Omental fat pad (tissue), 4 donors: ENCODE data around the gene TMEM145. TPM values are rescaled to one million over a fixed set of nuclear protein-coding genes. Genes with fewer than 3 reads are reported as not detected.

ENCODE experiments used
- ATAC-seq: fragments of 150-250 bp; one replicate; pipeline ENCODE4 v1.9.1; 2016; ENCODE audit warnings: mild to moderate bottlenecking, moderate library complexity; ENCODE audit not compliant: low FRiP score
- DNase-seq: peaks from one replicate; pipeline ENCODE4 v3.0.0-alpha.2; 2019; ENCODE audit warnings: low spot score
- total RNA-seq, 4 donors: library from RNA; depleted of rRNA; stranded (reverse); fragments of >200 nt; gene quantifications; one replicate each; pipeline ENCODE4 v1.1.0, GENCODE V29; 2016
- TF ChIP-seq, protein P1 (sequence below), 3 donors: fragments of 450-650 bp; IDR thresholded peaks; one replicate each; pipeline ENCODE4 v1.5.1; 2016 to 2017; ENCODE audit warnings: antibody characterized with exemption in 3 of 3, mild to moderate bottlenecking in 3 of 3, moderate library complexity in 2 of 3

Gene TMEM145
- total RNA-seq, 4 donors from 2014 or later = 0.24 to 1.9 TPM; not detected in 2

- TF ChIP-seq, protein P1, sequence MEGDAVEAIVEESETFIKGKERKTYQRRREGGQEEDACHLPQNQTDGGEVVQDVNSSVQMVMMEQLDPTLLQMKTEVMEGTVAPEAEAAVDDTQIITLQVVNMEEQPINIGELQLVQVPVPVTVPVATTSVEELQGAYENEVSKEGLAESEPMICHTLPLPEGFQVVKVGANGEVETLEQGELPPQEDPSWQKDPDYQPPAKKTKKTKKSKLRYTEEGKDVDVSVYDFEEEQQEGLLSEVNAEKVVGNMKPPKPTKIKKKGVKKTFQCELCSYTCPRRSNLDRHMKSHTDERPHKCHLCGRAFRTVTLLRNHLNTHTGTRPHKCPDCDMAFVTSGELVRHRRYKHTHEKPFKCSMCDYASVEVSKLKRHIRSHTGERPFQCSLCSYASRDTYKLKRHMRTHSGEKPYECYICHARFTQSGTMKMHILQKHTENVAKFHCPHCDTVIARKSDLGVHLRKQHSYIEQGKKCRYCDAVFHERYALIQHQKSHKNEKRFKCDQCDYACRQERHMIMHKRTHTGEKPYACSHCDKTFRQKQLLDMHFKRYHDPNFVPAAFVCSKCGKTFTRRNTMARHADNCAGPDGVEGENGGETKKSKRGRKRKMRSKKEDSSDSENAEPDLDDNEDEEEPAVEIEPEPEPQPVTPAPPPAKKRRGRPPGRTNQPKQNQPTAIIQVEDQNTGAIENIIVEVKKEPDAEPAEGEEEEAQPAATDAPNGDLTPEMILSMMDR (IDR thresholded peaks at IDR 0.05) = no peak
- ATAC-seq = no peak
- no peak for DNase-seq
Observed at GRCh38 chr19:42274065-42274682, 38.9 kb upstream of the TMEM145 start.

- ATAC-seq = no peak
- DNase-seq = no peak
- TF ChIP-seq, protein P1 (IDR thresholded peaks at IDR 0.05) = no peak
Observed at GRCh38 chr19:42275103-42275502, 38.0 kb upstream of the TMEM145 start.

DNA sequence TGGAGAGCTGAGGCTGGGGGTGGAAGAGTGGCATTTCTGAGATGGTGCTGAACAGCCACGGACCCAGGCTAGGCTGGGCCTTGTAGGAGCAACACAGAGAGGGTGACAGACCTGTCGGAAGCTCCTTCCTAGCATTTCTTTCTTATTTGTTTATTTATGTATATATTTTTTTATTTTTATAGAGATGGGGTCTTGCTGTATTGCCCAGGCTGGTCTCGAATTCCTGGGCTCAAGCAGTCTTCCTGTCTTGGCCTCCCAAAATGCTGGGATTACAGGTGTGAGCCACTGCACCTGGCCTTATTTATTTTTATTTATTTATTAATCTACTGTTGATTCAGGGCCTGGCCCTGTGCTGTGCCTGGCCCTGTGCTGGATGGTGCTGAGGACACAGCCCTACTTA is 37.6 kb upstream of the TMEM145 start:
- no peak for DNase-seq
- TF ChIP-seq, protein P1 (IDR thresholded peaks at IDR 0.05) = no peak
- ATAC-seq = no peak

GRCh38 chr19:42276284-42276683 is 36.8 kb upstream of the TMEM145 start:
- ATAC-seq = no peak
- TF ChIP-seq, protein P1 (IDR thresholded peaks at IDR 0.05) = no peak
- DNase-seq = no peak

- TF ChIP-seq, protein P1 (IDR thresholded peaks at IDR 0.05) = no peak
- ATAC-seq = no peak
Observed at GRCh38 chr19:42276821-42277220, 36.3 kb upstream of the TMEM145 start.

DNA sequence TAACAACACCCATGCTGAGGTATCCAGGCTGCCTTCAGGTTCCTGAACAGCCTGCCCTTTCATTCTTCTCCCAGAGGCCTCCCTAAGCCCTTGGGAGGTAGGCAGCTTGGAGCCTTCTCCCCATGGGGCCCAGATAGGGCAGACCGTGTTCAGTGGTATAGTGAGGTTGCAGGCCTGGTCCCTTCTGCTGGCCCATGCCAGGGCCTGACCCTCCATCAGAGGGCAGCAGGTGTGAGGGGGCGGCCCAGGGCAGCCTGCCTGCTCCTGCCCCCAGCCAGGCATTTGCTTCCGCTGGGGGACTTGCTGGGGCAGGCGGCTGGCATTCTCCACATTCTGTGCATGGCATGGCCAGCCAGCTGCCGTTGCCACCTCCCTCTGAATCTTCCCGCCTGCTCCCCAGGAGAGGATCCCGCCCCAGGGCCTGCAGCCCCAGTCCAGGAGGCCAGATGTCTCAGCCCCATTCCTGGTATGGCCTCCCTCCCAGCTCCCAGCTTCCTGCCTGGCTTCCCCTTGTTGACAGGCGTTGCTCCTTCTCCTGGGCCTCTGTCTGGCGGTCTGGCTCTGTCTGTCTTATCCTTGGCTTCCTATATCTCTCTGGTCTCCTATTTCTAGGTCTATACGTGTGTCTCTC is 35.2 kb upstream of the TMEM145 start:
- TF ChIP-seq, protein P1 (IDR thresholded peaks at IDR 0.05) = no peak
- ATAC-seq = no peak
- DNase-seq = no peak

More at GRCh38 chr19:42276821-42277220, 36.3 kb upstream of the TMEM145 start:
- no peak for DNase-seq
